WTC11 (cell line): ENCODE data around the gene NECAB3. TPM values are rescaled to one million over a fixed set of nuclear protein-coding genes. Genes with fewer than 3 reads are reported as not detected.

ENCODE experiments used
- ATAC-seq: fragments of 200-7000 bp; cut with Tn5 transposase; 2 replicates; pipeline ENCODE4 v1.10.0; 2021; ENCODE audit warnings: mild to moderate bottlenecking, moderate library complexity
- CTCF ChIA-PET: fragments of 300-600 bp; sonication (Branson Sonifier 250); formaldehyde crosslinking; loops from one replicate; lab custom pipeline; 2021; ENCODE audit warnings: antibody characterized with exemption; lab: Charles Lee
- POLR2A ChIA-PET: fragments of 350-600 bp; sonication (Branson Sonifier 250); formaldehyde crosslinking; loops from one replicate; lab custom pipeline; 2021; ENCODE audit warnings: antibody characterized with exemption; lab: Charles Lee
- DNase-seq: peaks from one replicate; pipeline ENCODE4 v3.0.0; 2021; ENCODE audit warnings: low spot score
- H3K27ac Mint-ChIP-seq: 2 replicates; pipeline ENCODE4 v1.8.0; 2021; ENCODE audit warnings: mixed read lengths
- H3K27me3 Mint-ChIP-seq: 2 replicates; pipeline ENCODE4 v1.8.0; 2021; ENCODE audit warnings: low read depth, mild to moderate bottlenecking, moderate library complexity, mixed read lengths
- H3K36me3 Mint-ChIP-seq: 2 replicates; pipeline ENCODE4 v1.8.0; 2021; ENCODE audit warnings: mixed read lengths
- H3K4me1 Mint-ChIP-seq: 2 replicates; pipeline ENCODE4 v1.8.0; 2022; ENCODE audit warnings: mixed read lengths
- H3K4me3 Mint-ChIP-seq: 2 replicates; pipeline ENCODE4 v1.8.0; 2021; ENCODE audit warnings: mild to moderate bottlenecking, moderate library complexity, mixed read lengths
- H3K9me3 Mint-ChIP-seq: 2 replicates; pipeline ENCODE4 v1.8.0; 2021; ENCODE audit warnings: mixed read lengths
- AR ChIP-seq: fragments of 250-450 bp; sonication (Bioruptor Pico); IDR thresholded peaks from 2 replicates; pipeline ENCODE4 v1.9.0; 2021; ENCODE audit warnings: mild to moderate bottlenecking
- CREM ChIP-seq: sonication (generic); formaldehyde crosslinking; IDR thresholded peaks from 2 replicates; pipeline ENCODE4 v1.8.1; 2022; ENCODE audit warnings: mild to moderate bottlenecking, missing genetic modification reagents, moderate library complexity
- CTCF ChIP-seq: fragments of 200-600 bp; IDR thresholded peaks from 2 replicates; pipeline ENCODE4 v1.8.0; 2022; ENCODE audit warnings: antibody characterized with exemption
- E2F1 ChIP-seq: sonication (generic); formaldehyde crosslinking; IDR thresholded peaks from 2 replicates; pipeline ENCODE4 v1.8.0; 2022; ENCODE audit warnings: mild to moderate bottlenecking, missing genetic modification reagents
- E2F5 ChIP-seq: sonication (generic); formaldehyde crosslinking; IDR thresholded peaks from 2 replicates; pipeline ENCODE4 v1.8.1; 2022; ENCODE audit warnings: mild to moderate bottlenecking, moderate library complexity, missing genetic modification reagents
- EMX1 ChIP-seq: fragments of 250-450 bp; sonication (Bioruptor Pico); IDR thresholded peaks from 2 replicates; pipeline ENCODE4 v1.8.0; 2021; ENCODE audit warnings: mild to moderate bottlenecking
- ERG ChIP-seq: fragments of 250-450 bp; sonication (Bioruptor Pico); IDR thresholded peaks from 2 replicates; pipeline ENCODE4 v1.8.0; 2021; ENCODE audit warnings: mild to moderate bottlenecking
- ESRRA ChIP-seq: sonication (generic); formaldehyde crosslinking; IDR thresholded peaks from 2 replicates; pipeline ENCODE4 v1.8.1; 2022; ENCODE audit warnings: mild to moderate bottlenecking, missing genetic modification reagents, borderline replicate concordance
- FOXJ3 ChIP-seq: sonication (generic); formaldehyde crosslinking; IDR thresholded peaks from 2 replicates; pipeline ENCODE4 v1.9.0; 2021; ENCODE audit warnings: missing genetic modification reagents, mild to moderate bottlenecking, borderline replicate concordance
- FOXP1 ChIP-seq: sonication (generic); formaldehyde crosslinking; IDR thresholded peaks from 2 replicates; pipeline ENCODE4 v1.8.0; 2022; ENCODE audit warnings: missing genetic modification reagents, mild to moderate bottlenecking, moderate library complexity, borderline replicate concordance
- GABPB1 ChIP-seq: sonication (generic); formaldehyde crosslinking; IDR thresholded peaks from 2 replicates; pipeline ENCODE4 v1.8.1; 2023; ENCODE audit warnings: mild to moderate bottlenecking, missing genetic modification reagents
- GRHL2 ChIP-seq: fragments of 250-450 bp; sonication (Bioruptor Pico); IDR thresholded peaks from 2 replicates; pipeline ENCODE4 v1.8.0; 2022; ENCODE audit warnings: mild to moderate bottlenecking, moderate library complexity; ENCODE audit not compliant: insufficient replicate concordance, severe bottlenecking
- IRF1 ChIP-seq: sonication (generic); formaldehyde crosslinking; IDR thresholded peaks from 2 replicates; pipeline ENCODE4 v1.8.0; 2023; ENCODE audit warnings: missing genetic modification reagents
- JUN ChIP-seq: sonication (generic); formaldehyde crosslinking; IDR thresholded peaks from 2 replicates; pipeline ENCODE4 v1.8.0; 2023; ENCODE audit warnings: mild to moderate bottlenecking, missing genetic modification reagents
- KAT7 ChIP-seq: sonication (generic); formaldehyde crosslinking; IDR thresholded peaks from 2 replicates; pipeline ENCODE4 v1.8.1; 2023; ENCODE audit warnings: missing genetic modification reagents, mild to moderate bottlenecking, borderline replicate concordance
- MXD4 ChIP-seq: fragments of 250-450 bp; sonication (Bioruptor Pico); IDR thresholded peaks from 2 replicates; pipeline ENCODE4 v1.8.0; 2021; ENCODE audit warnings: mild to moderate bottlenecking, moderate library complexity, borderline replicate concordance
- PRRX2 ChIP-seq: fragments of 250-450 bp; sonication (Bioruptor Pico); IDR thresholded peaks from 2 replicates; pipeline ENCODE4 v1.8.0; 2021; ENCODE audit warnings: mild to moderate bottlenecking
- SMAD4 ChIP-seq: sonication (generic); formaldehyde crosslinking; IDR thresholded peaks from 2 replicates; pipeline ENCODE4 v1.8.0; 2022; ENCODE audit warnings: mild to moderate bottlenecking, missing genetic modification reagents
- SP1 ChIP-seq: sonication (generic); formaldehyde crosslinking; conservative IDR thresholded peaks from 2 replicates; pipeline ENCODE4 v1.8.1; 2022; ENCODE audit warnings: missing genetic modification reagents
- TP53 ChIP-seq: sonication (generic); formaldehyde crosslinking; IDR thresholded peaks from 2 replicates; pipeline ENCODE4 v1.8.1; 2023; ENCODE audit warnings: mild to moderate bottlenecking, missing genetic modification reagents
- ZNF121 ChIP-seq: sonication (generic); formaldehyde crosslinking; IDR thresholded peaks from 2 replicates; pipeline ENCODE4 v1.8.0; 2023; ENCODE audit warnings: missing genetic modification reagents
- ZNF138 ChIP-seq: sonication (generic); formaldehyde crosslinking; conservative IDR thresholded peaks from 2 replicates; pipeline ENCODE4 v1.8.1; 2022; ENCODE audit warnings: mild to moderate bottlenecking, moderate library complexity, missing genetic modification reagents
- ZNF281 ChIP-seq: sonication (generic); formaldehyde crosslinking; IDR thresholded peaks from 2 replicates; pipeline ENCODE4 v1.8.0; 2023; ENCODE audit warnings: mild to moderate bottlenecking, missing genetic modification reagents
- ZNF671 ChIP-seq: fragments of 250-450 bp; sonication (Bioruptor Pico); IDR thresholded peaks from 2 replicates; pipeline ENCODE4 v1.8.0; 2021; ENCODE audit warnings: mild to moderate bottlenecking
- total RNA-seq: library from RNA; stranded (reverse); gene quantifications from 3 replicates; pipeline ENCODE4 v1.2.3, GENCODE V29; 2021

NECAB3 gene
- total RNA-seq, 1 experiment from 2014 or later, result 38.0 TPM

- peak; percentile 86 for TF ChIP-seq CTCF
These were observed 6.4 kb downstream of the NECAB3 start (continued) for GRCh38 chr20:33667676-33668465.

- POLR2A ChIA-PET, result interaction anchor here (0.6 to 3.4 kb wide), 13 partner anchors 12 to 405 kb away, joined by 3 to 24 read pairs (median 4); partner anchors contain the start of genes CBFA2T2, CDK5RAP1, PXMP4 and ZNF341
- peaks cover 5% of the 10 kb centered on the region; the same call in 1 of the 2 replicates for H3K36me3 Mint-ChIP-seq
- H3K4me1 Mint-ChIP-seq, result peaks cover 31% of the 10 kb centered on the region
- no peak for TF ChIP-seq GRHL2 (CRISPR knock-in tag)
- TF ChIP-seq FOXP1 (CRISPR knock-in tag), result no peak
- no peak for TF ChIP-seq SP1 (CRISPR knock-in tag)
- TF ChIP-seq CREM (CRISPR knock-in tag), result 0 out of 2 replicates have a peak, but pooled peaks have one; percentile 51
- TF ChIP-seq AR (CRISPR knock-in tag), result no peak
- peak; percentile 93 for TF ChIP-seq ZNF121
- no peak for TF ChIP-seq ZNF281
- TF ChIP-seq PRRX2 (CRISPR knock-in tag), result no peak
- TF ChIP-seq JUN, result 0 out of 2 replicates have a peak, but pooled peaks have one; percentile 75
- TF ChIP-seq SMAD4 (CRISPR knock-in tag), result no peak
- no peak for TF ChIP-seq IRF1
- peak; percentile 15; the same call in 1 of the 2 replicates for TF ChIP-seq ZNF138
- TF ChIP-seq ERG, result no peak
- TF ChIP-seq EMX1 (CRISPR knock-in tag), result 0 out of 2 replicates have a peak, but pooled peaks have one; percentile 16
- TF ChIP-seq E2F1 (CRISPR knock-in tag), result no peak
- TF ChIP-seq KAT7 (CRISPR knock-in tag), result peak; percentile 4; the same call in 1 of the 2 replicates
- TF ChIP-seq MXD4, result no peak
- peak; percentile 52 for TF ChIP-seq TP53 (CRISPR knock-in tag)
- no peak for TF ChIP-seq GABPB1 (CRISPR knock-in tag)
- TF ChIP-seq FOXJ3 (CRISPR knock-in tag), result no peak
- no peak for TF ChIP-seq ZNF671
- peak; percentile 60; the same call in 1 of the 2 replicates for TF ChIP-seq E2F5 (CRISPR knock-in tag)
- TF ChIP-seq ESRRA (CRISPR knock-in tag), result no peak
These were observed 7.0 kb downstream of the NECAB3 start for GRCh38 chr20:33667245-33667675.

More at GRCh38 chr20:33667245-33667675, 7.0 kb downstream of the NECAB3 start:
- H3K27ac Mint-ChIP-seq, result no peak overlapping the region
- peaks cover 14% of the 10 kb centered on the region for H3K27me3 Mint-ChIP-seq
- DNase-seq (no peak), ATAC-seq (no peak; the same call in 1 of the 2 replicates)
- CTCF ChIA-PET, result interaction anchor here (0.5 to 7.9 kb wide), 47 partner anchors 8 to 404 kb away, joined by 3 to 134 read pairs (median 4); partner anchors contain the start of genes CBFA2T2, CDK5RAP1, E2F1 and PXMP4
- H3K4me3 Mint-ChIP-seq, result peak overlapping the region; percentile 62
- no peaks in the 10 kb centered on the region for H3K9me3 Mint-ChIP-seq
